ENCODE measurements around the gene RAB3C.

RAB3C gene

DNA sequence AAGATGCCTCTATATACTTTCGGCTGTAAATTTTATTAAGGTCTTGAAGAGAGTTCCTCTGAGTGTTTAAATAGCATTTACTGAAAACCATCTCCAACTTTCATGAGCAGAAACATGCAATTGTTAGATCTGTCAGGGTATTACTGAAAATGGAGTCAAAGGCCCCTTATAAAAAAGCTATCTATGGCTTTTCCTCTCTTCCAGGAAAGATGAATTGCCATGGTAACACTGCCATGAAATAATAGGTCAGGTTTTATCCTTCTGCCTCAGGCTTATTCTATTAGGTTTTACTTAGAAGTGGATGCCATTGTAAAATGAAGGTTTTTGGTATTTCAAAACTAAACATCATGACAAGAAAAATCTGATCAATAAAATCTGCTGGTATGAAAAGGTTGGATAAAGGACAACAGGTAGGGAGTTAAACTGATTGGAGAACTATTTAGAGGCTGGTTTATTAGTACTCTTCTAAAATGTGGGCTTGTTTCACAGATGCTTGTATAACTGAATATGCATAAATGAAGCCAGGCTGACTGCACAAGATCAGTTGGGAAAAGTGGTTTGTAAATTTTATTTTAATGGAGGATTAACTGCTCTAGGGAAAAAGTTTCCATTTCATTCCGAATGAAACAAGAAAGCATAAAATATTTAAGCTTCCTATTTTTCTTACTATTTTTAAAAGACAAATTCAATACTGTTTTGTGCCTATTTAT is 135.5 kb downstream of the RAB3C start:
- TF ChIP-seq, protein P1, sequence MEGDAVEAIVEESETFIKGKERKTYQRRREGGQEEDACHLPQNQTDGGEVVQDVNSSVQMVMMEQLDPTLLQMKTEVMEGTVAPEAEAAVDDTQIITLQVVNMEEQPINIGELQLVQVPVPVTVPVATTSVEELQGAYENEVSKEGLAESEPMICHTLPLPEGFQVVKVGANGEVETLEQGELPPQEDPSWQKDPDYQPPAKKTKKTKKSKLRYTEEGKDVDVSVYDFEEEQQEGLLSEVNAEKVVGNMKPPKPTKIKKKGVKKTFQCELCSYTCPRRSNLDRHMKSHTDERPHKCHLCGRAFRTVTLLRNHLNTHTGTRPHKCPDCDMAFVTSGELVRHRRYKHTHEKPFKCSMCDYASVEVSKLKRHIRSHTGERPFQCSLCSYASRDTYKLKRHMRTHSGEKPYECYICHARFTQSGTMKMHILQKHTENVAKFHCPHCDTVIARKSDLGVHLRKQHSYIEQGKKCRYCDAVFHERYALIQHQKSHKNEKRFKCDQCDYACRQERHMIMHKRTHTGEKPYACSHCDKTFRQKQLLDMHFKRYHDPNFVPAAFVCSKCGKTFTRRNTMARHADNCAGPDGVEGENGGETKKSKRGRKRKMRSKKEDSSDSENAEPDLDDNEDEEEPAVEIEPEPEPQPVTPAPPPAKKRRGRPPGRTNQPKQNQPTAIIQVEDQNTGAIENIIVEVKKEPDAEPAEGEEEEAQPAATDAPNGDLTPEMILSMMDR (conservative IDR thresholded peaks at IDR 0.05) = no peak
- H3K27ac ChIP-seq = no peak overlapping the region

DNA sequence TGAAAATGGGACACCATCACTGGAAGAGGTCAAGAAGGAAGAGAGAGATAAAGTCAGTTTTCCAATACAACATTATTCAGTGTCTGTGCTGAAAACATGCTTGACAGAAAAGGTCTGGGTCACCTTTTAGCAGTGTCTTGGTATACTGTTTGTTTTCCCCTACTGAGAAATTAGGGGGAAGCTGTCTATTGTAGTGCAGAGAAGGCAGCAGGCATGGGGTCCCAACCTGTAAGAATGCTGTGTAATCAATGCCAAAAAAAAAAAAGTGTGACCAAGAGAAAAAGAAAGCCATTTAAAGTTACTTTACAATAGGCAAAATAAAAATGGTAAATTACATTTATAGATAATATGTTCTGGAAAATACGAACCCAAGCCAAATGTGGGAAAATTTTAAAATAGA is 139.3 kb downstream of the RAB3C start:
- no peak overlapping the region for H3K27ac ChIP-seq
- TF ChIP-seq, protein P1 (conservative IDR thresholded peaks at IDR 0.05) = no peak

DNA sequence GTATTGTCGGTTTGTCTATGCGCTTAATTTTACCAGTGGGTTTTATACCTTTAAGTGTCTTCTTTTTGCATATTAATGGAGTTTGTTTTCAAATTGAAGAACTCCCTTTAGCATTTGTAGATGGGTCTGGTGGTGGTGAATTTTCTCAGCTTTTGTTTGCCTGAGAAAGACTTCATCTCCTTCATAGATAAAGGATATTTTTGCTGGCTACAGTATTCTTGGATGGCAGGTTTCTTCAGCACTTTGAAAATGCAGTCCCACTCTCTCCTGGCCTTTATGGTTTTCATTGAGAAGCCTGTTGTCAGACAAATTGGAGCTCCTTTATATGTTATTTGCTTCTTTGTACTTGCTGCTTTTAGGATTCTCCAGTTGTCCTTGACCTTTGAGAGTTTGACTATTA is 142.1 kb downstream of the RAB3C start:
- TF ChIP-seq, protein P1 (conservative IDR thresholded peaks at IDR 0.05) = no peak
- no peak overlapping the region for H3K27ac ChIP-seq

DNA sequence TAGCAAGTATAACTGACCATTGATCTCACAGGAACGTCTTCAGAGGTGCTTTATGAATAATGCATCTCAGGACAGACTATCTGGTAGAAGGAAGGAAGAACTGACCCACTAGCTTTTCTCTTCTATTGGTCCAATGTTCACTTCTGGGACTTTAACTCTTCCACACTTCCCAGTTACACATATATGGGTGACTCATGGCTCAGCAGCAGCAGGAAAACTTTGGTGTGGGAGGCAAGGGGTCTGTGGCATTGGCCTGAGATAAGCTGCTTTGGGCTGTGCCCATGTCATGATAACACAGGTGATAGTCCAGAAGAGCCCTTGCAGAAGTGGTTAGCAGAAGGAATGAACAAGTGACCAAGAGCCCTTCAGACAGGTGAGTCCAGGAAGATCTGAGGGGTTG is 148.8 kb downstream of the RAB3C start:
- TF ChIP-seq, protein P1 (conservative IDR thresholded peaks at IDR 0.05) = no peak

DNA sequence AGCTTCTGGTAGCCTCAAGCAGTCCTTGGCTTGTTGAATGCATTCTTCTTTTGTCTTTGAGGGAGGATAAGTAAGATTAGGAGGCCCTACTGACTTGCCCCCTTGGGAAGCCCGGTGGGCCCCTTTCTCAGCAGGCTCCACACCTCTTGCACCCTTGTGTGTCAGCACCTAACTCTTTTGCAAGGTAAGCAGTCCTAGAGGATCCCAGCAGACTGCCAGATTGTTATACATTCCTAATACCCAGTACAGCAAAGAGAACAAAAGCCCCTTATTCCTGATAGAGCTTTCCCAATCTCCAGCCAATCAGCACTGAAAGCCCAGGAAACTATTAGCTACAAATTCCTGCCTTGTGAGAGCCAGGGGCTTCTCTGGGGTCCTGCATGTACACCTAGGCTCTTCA is 152.8 kb downstream of the RAB3C start:
- no peak overlapping the region for H3K27ac ChIP-seq

More for the DNA sequence above, 148.8 kb downstream of the RAB3C start:
- no peak overlapping the region for H3K27ac ChIP-seq

DNA sequence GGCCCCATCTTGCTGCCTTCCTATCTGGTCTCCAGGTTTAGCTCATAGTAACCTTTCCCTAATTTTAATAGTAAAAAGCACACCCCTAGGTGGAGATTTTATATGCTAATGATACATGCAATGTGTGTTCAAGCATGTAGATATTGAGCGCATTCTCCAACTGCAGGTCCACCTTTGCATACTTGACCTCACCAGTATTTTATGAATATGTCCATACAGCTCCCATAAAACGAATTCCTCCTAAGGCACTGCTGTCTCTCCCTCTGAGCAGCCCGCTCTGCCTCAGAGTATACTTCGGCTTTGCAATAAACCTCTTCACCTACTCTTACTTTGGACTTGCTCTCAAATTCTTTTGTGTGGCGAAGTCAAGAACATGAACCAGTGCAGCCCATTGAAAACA is 153.3 kb downstream of the RAB3C start:
- TF ChIP-seq, protein P1 (conservative IDR thresholded peaks at IDR 0.05) = no peak

More for the DNA sequence above, 152.8 kb downstream of the RAB3C start:
- TF ChIP-seq, protein P1 (conservative IDR thresholded peaks at IDR 0.05) = no peak

DNA sequence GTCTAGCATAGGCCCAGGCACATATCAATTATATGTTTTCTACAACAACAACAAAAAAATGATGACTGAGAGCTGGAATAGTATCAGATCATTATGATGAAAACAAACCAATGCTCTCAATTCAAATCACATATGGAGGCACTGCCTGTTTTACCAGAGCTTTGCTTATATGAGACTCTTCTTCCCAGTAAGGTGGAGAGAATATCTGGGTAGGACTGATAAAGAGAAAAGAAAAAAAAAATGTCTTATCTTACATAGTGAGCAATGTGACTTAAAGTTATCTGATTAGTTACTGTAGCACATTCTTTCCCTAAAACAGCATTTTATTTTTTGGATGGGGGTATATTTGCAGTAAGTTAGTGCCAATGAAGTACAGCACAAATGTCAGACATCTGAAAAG is 154.8 kb downstream of the RAB3C start:
- no peak overlapping the region for H3K27ac ChIP-seq
- TF ChIP-seq, protein P1 (conservative IDR thresholded peaks at IDR 0.05) = no peak

More for the DNA sequence above, 153.3 kb downstream of the RAB3C start:
- no peak overlapping the region for H3K27ac ChIP-seq
